IMR-90 (cell line): ENCODE results near the gene COL12A1. TPM values are rescaled to one million over a fixed set of nuclear protein-coding genes. Genes with fewer than 3 reads are reported as not detected.

Experiments used
- ATAC-seq: fragments of 200-7000 bp; cut with Tn5 transposase; 2 replicates; pipeline ENCODE4 v1.9.1; 2020; ENCODE audit warnings: low read depth, mild to moderate bottlenecking, moderate library complexity
- BruUV-seq: library from RNA; stranded (reverse); fragments of 400-500 nt; replicated peaks from 2 replicates; lab custom pipeline; 2021; lab: Mats Ljungman, UMichigan
- CTCF ChIA-PET: fragments of 300-600 bp; formaldehyde crosslinking; extraction: SDS; loops from one replicate; lab custom pipeline; 2021; ENCODE audit warnings: antibody characterized with exemption; lab: Yijun Ruan, JAX
- POLR2A ChIA-PET: fragments of 300-600 bp; sonication (Branson Sonifier 250); formaldehyde crosslinking; loops from one replicate; lab custom pipeline; 2022; ENCODE audit warnings: antibody characterized with exemption; ENCODE audit not compliant: unreplicated experiment; lab: Charles Lee
- DNase-seq: peaks from one replicate; pipeline ENCODE4 v3.0.0; 2013
- H2AFZ ChIP-seq: replicated peaks from 2 replicates; pipeline ENCODE3; 2013; ENCODE audit warnings: low read length, mild to moderate bottlenecking; ENCODE audit not compliant: poor library complexity
- H2AK5ac ChIP-seq: 2 replicates; pipeline ENCODE4 v1.6.1; 2013; ENCODE audit warnings: low read depth, low read length, inconsistent platforms
- H2AK9ac ChIP-seq: replicated peaks from 2 replicates; pipeline ENCODE3; 2013; ENCODE audit warnings: mild to moderate bottlenecking, low read depth, low read length, moderate library complexity; ENCODE audit not compliant: poor library complexity
- H2BK120ac ChIP-seq: 2 replicates; pipeline ENCODE4 v1.6.1; 2013; ENCODE audit warnings: low read depth, low read length, inconsistent platforms
- H2BK15ac ChIP-seq: 3 replicates; pipeline ENCODE4 v1.6.1; 2013; ENCODE audit warnings: low read depth, low read length, inconsistent platforms
- H2BK20ac ChIP-seq: 2 replicates; pipeline ENCODE4 v1.6.1; 2013; ENCODE audit warnings: low read depth, mild to moderate bottlenecking, inconsistent platforms, low read length, moderate library complexity
- H2BK5ac ChIP-seq: 2 replicates; pipeline ENCODE4 v1.6.1; 2013; ENCODE audit warnings: mild to moderate bottlenecking, low read depth, low read length, inconsistent platforms; ENCODE audit not compliant: poor library complexity, severe bottlenecking
- H3K14ac ChIP-seq: replicated peaks from 2 replicates; pipeline ENCODE4 v1.6.1; 2013; ENCODE audit warnings: low read depth, low read length, inconsistent platforms
- H3K18ac ChIP-seq: 2 replicates; pipeline ENCODE4 v1.6.1; 2013; ENCODE audit warnings: low read depth, low read length, control low read depth
- H3K23ac ChIP-seq: 2 replicates; pipeline ENCODE4 v1.6.1; 2013; ENCODE audit warnings: low read depth, low read length, inconsistent platforms
- H3K27ac ChIP-seq: 2 replicates; pipeline ENCODE4 v1.5.1; 2013; ENCODE audit warnings: mild to moderate bottlenecking, control low read depth, low read length; ENCODE audit not compliant: insufficient read depth
- H3K27me3 ChIP-seq: 2 replicates; pipeline ENCODE4 v1.6.1; 2013; ENCODE audit warnings: low read length; ENCODE audit not compliant: control insufficient read depth, insufficient read depth
- H3K36me3 ChIP-seq: 2 replicates; pipeline ENCODE4 v1.6.1; 2013; ENCODE audit warnings: low read length, mixed read lengths; ENCODE audit not compliant: control insufficient read depth, insufficient read depth
- H3K4ac ChIP-seq: 2 replicates; pipeline ENCODE4 v1.6.1; 2013; ENCODE audit warnings: low read depth, low read length, inconsistent platforms
- H3K4me1 ChIP-seq: 2 replicates; pipeline ENCODE4 v1.6.1; 2013; ENCODE audit warnings: low read length, mixed read lengths; ENCODE audit not compliant: control insufficient read depth, insufficient read depth
- H3K4me2 ChIP-seq: 2 replicates; pipeline ENCODE4 v1.6.1; 2013; ENCODE audit warnings: low read depth, mild to moderate bottlenecking, control low read depth, low read length, moderate library complexity
- H3K4me3 ChIP-seq: 2 replicates; pipeline ENCODE4 v1.5.1; 2013; ENCODE audit warnings: low read depth, mild to moderate bottlenecking, control low read depth, low read length, moderate library complexity; ENCODE audit not compliant: insufficient read depth
- H3K56ac ChIP-seq: 2 replicates; pipeline ENCODE4 v1.6.1; 2013; ENCODE audit warnings: low read length, inconsistent platforms; ENCODE audit not compliant: insufficient read depth; ENCODE audit errors: extremely low read depth
- H3K79me1 ChIP-seq, 2 experiments: 2 replicates each; pipeline ENCODE4 v1.6.1; 2013; ENCODE audit warnings: low read length in 2 of 2, inconsistent platforms in 1 of 2, low read depth in 1 of 2
- H3K9ac ChIP-seq: 2 replicates; pipeline ENCODE4 v1.6.1; 2013; ENCODE audit warnings: low read depth, low read length, control low read depth
- H3K9me1 ChIP-seq: 2 replicates; pipeline ENCODE4 v1.6.1; 2013; ENCODE audit warnings: low read length, inconsistent platforms; ENCODE audit not compliant: insufficient read depth
- H3K9me3 ChIP-seq: 2 replicates; pipeline ENCODE4 v1.6.1; 2013; ENCODE audit warnings: low read length; ENCODE audit not compliant: control insufficient read depth, insufficient read depth
- H4K20me1 ChIP-seq: 2 replicates; pipeline ENCODE4 v1.6.1; 2013; ENCODE audit warnings: low read length, inconsistent platforms; ENCODE audit not compliant: insufficient read depth
- H4K5ac ChIP-seq: 2 replicates; pipeline ENCODE4 v1.6.1; 2013; ENCODE audit warnings: mild to moderate bottlenecking, low read depth, low read length, control low read depth
- H4K8ac ChIP-seq, 2 experiments: 2 replicates each; pipeline ENCODE4 v1.6.1; 2013; ENCODE audit warnings: low read depth in 2 of 2, low read length in 2 of 2, control low read depth in 1 of 2, inconsistent platforms in 1 of 2
- H4K91ac ChIP-seq: 2 replicates; pipeline ENCODE4 v1.6.1; 2013; ENCODE audit warnings: low read depth, low read length, inconsistent platforms; ENCODE audit not compliant: insufficient read depth
- CTCF ChIP-seq: conservative IDR thresholded peaks from 2 replicates; pipeline ENCODE4 v1.5.1; 2012; ENCODE audit warnings: mild to moderate bottlenecking, low read depth, low read length, improper control_type of control experiment
- ELK1 ChIP-seq: fragments of 150-350 bp; IDR thresholded peaks from 2 replicates; pipeline ENCODE4 v1.6.1; 2016; ENCODE audit warnings: low read depth, mild to moderate bottlenecking, low read length, moderate library complexity, borderline replicate concordance
- FOS ChIP-seq: fragments of 150-350 bp; IDR thresholded peaks from 2 replicates; pipeline ENCODE4 v1.6.1; 2016; ENCODE audit warnings: low read depth, low read length
- MAFK ChIP-seq: IDR thresholded peaks from 2 replicates; pipeline ENCODE4 v1.6.1; 2012; ENCODE audit warnings: low read depth, low read length, improper control_type of control experiment
- MAZ ChIP-seq: IDR thresholded peaks from 2 replicates; pipeline ENCODE4 v1.6.1; 2012; ENCODE audit warnings: low read depth, mild to moderate bottlenecking, low read length, improper control_type of control experiment, moderate library complexity, borderline replicate concordance
- RCOR1 ChIP-seq: IDR thresholded peaks from 2 replicates; pipeline ENCODE4 v1.6.1; 2012; ENCODE audit warnings: mild to moderate bottlenecking, low read length, improper control_type of control experiment; ENCODE audit not compliant: insufficient replicate concordance
- SMC3 ChIP-seq: fragments of 150-350 bp; IDR thresholded peaks from 2 replicates; pipeline ENCODE4 v1.6.1; 2016; ENCODE audit warnings: low read depth, mild to moderate bottlenecking, antibody characterized with exemption, low read length, moderate library complexity
- USF2 ChIP-seq: fragments of 150-350 bp; IDR thresholded peaks from 2 replicates; pipeline ENCODE4 v1.6.1; 2017; ENCODE audit warnings: mild to moderate bottlenecking, antibody characterized with exemption, low read length, low read depth
- WGBS, 2 experiments: methylation state at CpG; one replicate each; pipeline versions ENCODE4 v1.1.5 to v1.1.7; 2013; ENCODE audit warnings: missing lambda C conversion rate in 2 of 2; ENCODE audit not compliant: insufficient read length in 1 of 2; ENCODE audit errors: extremely low coverage in 2 of 2; 5-methylcytosine and 5-hydroxymethylcytosine counted together
- dilution Hi-C: fragments of 300-500 bp; cut with HindIII; formaldehyde crosslinking; loops from one replicate; pipeline ENCODE4 v1.14.3; 2018; ENCODE audit warnings: low sequenced_read_pairs; ENCODE audit not compliant: unreplicated experiment
- in situ Hi-C: fragments of 300-500 bp; cut with MboI; formaldehyde crosslinking; loops from 3 replicates; pipeline ENCODE4 v1.14.3; 2019; ENCODE audit warnings: low sequenced_read_pairs, inconsistent platforms, mixed read lengths
- intact Hi-C: fragments of 100-400 bp; cut with micrococcal nuclease; formaldehyde crosslinking; loops from 2 replicates; pipeline ENCODE4 v1.10.0; 2022
- polyA plus RNA-seq, 3 experiments: library from polyadenylated mRNA; depleted of rRNA; stranded (reverse); fragments of >200 nt; gene quantifications; 2 replicates each; pipeline ENCODE4 v1.2.3, GENCODE V29; 2012; ENCODE audit warnings: low replicate concordance in 1 of 3
- total RNA-seq: library from RNA; depleted of rRNA; stranded (reverse); fragments of >200 nt; gene quantifications from 2 replicates; pipeline ENCODE4 v1.2.3, GENCODE V29; 2012

The COL12A1 gene
- total and polyA plus RNA-seq, 2 of the 4 experiments (the other 2 are of a cell fraction), result 350 to 452 TPM

- TF ChIP-seq MAZ, result no peak
- TF ChIP-seq MAFK, result no peak
These were observed 5.3 kb upstream of the COL12A1 start (continued) for GRCh38 chr6:75210885-75211739.

- Histone ChIP-seq H3K79me1 (peaks cover 0 to 20% of the 10 kb centered on the region in 2 experiments; a peak in 2 of 4 replicates), H3K4me3 (no peak overlapping the region), H2BK120ac (peak overlapping the region; percentile 98), H3K4ac (peak overlapping the region; percentile 64; the same call in 1 of the 2 replicates), H4K20me1 (peaks cover 9% of the 10 kb centered on the region; the same call in 1 of the 2 replicates), H3K4me2 (no peak overlapping the region), H2BK15ac (peak overlapping the region; percentile 98), H4K91ac (peak overlapping the region; percentile 69), H3K9me3 (no peaks in the 10 kb centered on the region), H3K4me1 (peaks cover 15% of the 10 kb centered on the region), H2BK20ac (peak overlapping the region; percentile 50; the same call in 1 of the 2 replicates), H3K56ac (no peak overlapping the region), H3K36me3 (no peaks in the 10 kb centered on the region), H3K14ac (0 out of 2 replicates have a peak overlapping the region, but pooled peaks have one; percentile 39), H3K9ac (peak overlapping the region; percentile 44), H2AFZ (peak overlapping the region; percentile 87), H4K8ac (peak overlapping the region; percentile 70 to 85; a peak in 3 of 4 replicates), H3K27me3 (no peaks in the 10 kb centered on the region), H4K5ac (no peak overlapping the region; the same call in 1 of the 2 replicates), H2AK5ac (peak overlapping the region; percentile 45; the same call in 1 of the 2 replicates), H2AK9ac (no peak overlapping the region), H3K23ac (no peak overlapping the region), H3K9me1 (no peaks in the 10 kb centered on the region), H2BK5ac (no peak overlapping the region), H3K18ac (peak overlapping the region; percentile 39; the same call in 1 of the 2 replicates), H3K27ac (no peak overlapping the region)
- WGBS, 2 experiments, result 0% methylated on average over 1 of the region's 7 CpGs; no CpG with 5 or more reads in 1 of the 2 experiments
- in situ Hi-C loops (loop anchor here (10.0 kb wide), 1 partner anchor 794 kb away; no protein-coding TSS in a partner anchor), intact Hi-C loops (loop anchor here (1.0 to 10.0 kb wide), 6 partner anchors 217 to 1407 kb away; no protein-coding TSS in a partner anchor), dilution Hi-C loops (no loop called here)
- BruUV-seq, result no TSS peak
- ChIA-PET POLR2A (interaction anchor here (0.5 to 0.8 kb wide), 2 partner anchors 50 to 1412 kb away, joined by 3 read pairs; no protein-coding TSS in a partner anchor), CTCF (interaction anchor here (0.5 to 1.9 kb wide), 16 partner anchors 11 to 1487 kb away, joined by 3 to 10 read pairs (median 4); no protein-coding TSS in a partner anchor)
- ATAC-seq (no peak), DNase-seq (no peak)
- TF ChIP-seq ELK1 (no peak), MAZ (no peak), CTCF (no peak), RCOR1 (no peak), USF2 (no peak), SMC3 (no peak), FOS (no peak)
These were observed 3.4 kb upstream of the COL12A1 start for GRCh38 chr6:75209184-75209723.
